Measurements from ENCODE around the gene VWC2L.

The VWC2L gene

GRCh38 chr2:214379227-214379626, 31.6 kb upstream of the VWC2L start:
- H3K27ac ChIP-seq = peak overlapping the region; percentile 77
- TF ChIP-seq CTCF (conservative IDR thresholded peaks at IDR 0.05) = no peak

- TF ChIP-seq CTCF (conservative IDR thresholded peaks at IDR 0.05) = no peak
Observed at GRCh38 chr2:214380681-214381080, 30.2 kb upstream of the VWC2L start.

GRCh38 chr2:214382229-214382628, 28.6 kb upstream of the VWC2L start:
- TF ChIP-seq CTCF (conservative IDR thresholded peaks at IDR 0.05) = no peak
- no peak overlapping the region; the same call in 1 of the 2 replicates for H3K27ac ChIP-seq

More at GRCh38 chr2:214380681-214381080, 30.2 kb upstream of the VWC2L start:
- H3K27ac ChIP-seq = no peak overlapping the region

- H3K27ac ChIP-seq = no peak overlapping the region
- TF ChIP-seq CTCF (conservative IDR thresholded peaks at IDR 0.05) = no peak
Observed at GRCh38 chr2:214386720-214387119, 24.1 kb upstream of the VWC2L start.

- TF ChIP-seq CTCF (conservative IDR thresholded peaks at IDR 0.05) = no peak
- no peak overlapping the region for H3K27ac ChIP-seq
Observed at GRCh38 chr2:214389334-214389733, 21.5 kb upstream of the VWC2L start.

- no peak for TF ChIP-seq CTCF (conservative IDR thresholded peaks at IDR 0.05)
- no peak overlapping the region for H3K27ac ChIP-seq
Observed at GRCh38 chr2:214393796-214394195, 17.1 kb upstream of the VWC2L start.

GRCh38 chr2:214395040-214395439, 15.8 kb upstream of the VWC2L start:
- TF ChIP-seq CTCF (conservative IDR thresholded peaks at IDR 0.05) = no peak
- peak overlapping the region; percentile 39 for H3K27ac ChIP-seq

GRCh38 chr2:214401580-214401979, 9.3 kb upstream of the VWC2L start:
- H3K27ac ChIP-seq = no peak overlapping the region

More at GRCh38 chr2:214401580-214401979, 9.3 kb upstream of the VWC2L start:
- TF ChIP-seq CTCF (conservative IDR thresholded peaks at IDR 0.05) = no peak

Data from VCaP (cell line).